Left lung (tissue), 8 donors: ENCODE data around the gene POLR2L. TPM values are rescaled to one million over a fixed set of nuclear protein-coding genes. Genes with fewer than 3 reads are reported as not detected.

Source experiments
- polyA plus RNA-seq, 6 donors: library from polyadenylated mRNA; unstranded; fragments of 120-200 nt; gene quantifications; one replicate each; pipeline ENCODE4 v1.2.1, GENCODE V29; 2013; ENCODE audit not compliant: insufficient read length in 6 of 6
- total RNA-seq, 2 donors: library from RNA; stranded (reverse); fragmentation: NEBNext Ultra II Directional; extraction: Animal tissue kit (Norgen Biotek cat#: 25700); gene quantifications; one replicate each; pipeline ENCODE4 v1.2.1, GENCODE V29; 2021
- donor health status: DM: no; HTN: yes; CAD: no.
- donor health status: DM: no; HTN: no; CAD: no.

Gene POLR2L
- total and polyA plus RNA-seq, 8 donors, result 65.2 to 227 (median 103) TPM

Other genes starting within 250 kb of the POLR2L start
- gene IRF7, start 226.6 kb downstream of the POLR2L start, total RNA-seq, result 10 to 100 TPM; 38.8 to 50.4 TPM
- 10 to 100 TPM in 5 of 6 donors, 1 to 10 TPM in 1; 9.8 to 14.7 (median 12.8) TPM for gene IRF7, start 226.6 kb downstream of the POLR2L start, polyA plus RNA-seq
- not detected for gene CDHR5, start 217.6 kb downstream of the POLR2L start, total RNA-seq
- gene CDHR5, start 217.6 kb downstream of the POLR2L start, polyA plus RNA-seq, result under 1 TPM; 0.46 to 0.77 (median 0.69) TPM
- not detected for gene SCT, start 215.3 kb downstream of the POLR2L start, total RNA-seq
- 1 to 10 TPM; 1.6 to 3.0 (median 2.5) TPM for gene SCT, start 215.3 kb downstream of the POLR2L start, polyA plus RNA-seq
- under 1 TPM; 0.29 to 0.52 TPM for gene DRD4, start 205.3 kb downstream of the POLR2L start, total RNA-seq
- gene DRD4, start 205.3 kb downstream of the POLR2L start, polyA plus RNA-seq, result 1 to 10 TPM in 2 of 6 donors, under 1 TPM in 4; 0.51 to 1.0 (median 0.82) TPM
- 10 to 100 TPM; 28.3 to 28.6 TPM for gene DEAF1, start 147.3 kb downstream of the POLR2L start, total RNA-seq
- gene DEAF1, start 147.3 kb downstream of the POLR2L start, polyA plus RNA-seq, result 10 to 100 TPM; 35.6 to 52.9 (median 41.0) TPM
- gene TMEM80, start 146.7 kb downstream of the POLR2L start, total RNA-seq, result 10 to 100 TPM; 23.6 to 25.2 TPM
- 10 to 100 TPM; 26.9 to 34.5 (median 31.9) TPM for gene TMEM80, start 146.7 kb downstream of the POLR2L start, polyA plus RNA-seq
- gene EPS8L2, start 136.3 kb downstream of the POLR2L start, total RNA-seq, result 100 to 1,000 TPM; 114 to 190 TPM
- 10 to 100 TPM; 52.5 to 92.2 (median 76.8) TPM for gene EPS8L2, start 136.3 kb downstream of the POLR2L start, polyA plus RNA-seq
- 100 to 1,000 TPM; 206 to 322 TPM for gene TALDO1, start 95.1 kb downstream of the POLR2L start, total RNA-seq
- gene TALDO1, start 95.1 kb downstream of the POLR2L start, polyA plus RNA-seq, result 100 to 1,000 TPM; 100 to 124 (median 115) TPM
- 10 to 100 TPM; 57.9 to 63.7 TPM for gene GATD1, start 65.0 kb downstream of the POLR2L start, total RNA-seq
- gene GATD1, start 65.0 kb downstream of the POLR2L start, polyA plus RNA-seq, result 10 to 100 TPM; 51.7 to 87.1 (median 67.1) TPM
- under 1 TPM in 1 of 2 donors, not detected in 1; 0.47 TPM for gene CEND1, start 52.4 kb downstream of the POLR2L start, total RNA-seq
- under 1 TPM; 0.11 to 0.42 (median 0.33) TPM for gene CEND1, start 52.4 kb downstream of the POLR2L start, polyA plus RNA-seq
- gene SLC25A22, start 44.2 kb downstream of the POLR2L start, total RNA-seq, result 10 to 100 TPM; 28.9 to 29.4 TPM
- gene SLC25A22, start 44.2 kb downstream of the POLR2L start, polyA plus RNA-seq, result 10 to 100 TPM; 12.5 to 23.9 (median 15.1) TPM
- gene PIDD1, start 37.3 kb downstream of the POLR2L start, total RNA-seq, result 10 to 100 TPM; 13.8 to 18.6 TPM
- 10 to 100 TPM in 5 of 6 donors, 1 to 10 TPM in 1; 9.7 to 13.7 (median 12.1) TPM for gene PIDD1, start 37.3 kb downstream of the POLR2L start, polyA plus RNA-seq
- 1,000 to 10,000 TPM; 1,620 to 1,802 TPM for gene RPLP2, start 32.6 kb downstream of the POLR2L start, total RNA-seq
- 1,000 to 10,000 TPM; 1,154 to 1,526 (median 1,296) TPM for gene RPLP2, start 32.6 kb downstream of the POLR2L start, polyA plus RNA-seq
- 100 to 1,000 TPM in 1 of 2 donors, 10 to 100 TPM in 1; 96.3 to 128 TPM for gene PNPLA2, start 23.6 kb downstream of the POLR2L start, total RNA-seq
- 10 to 100 TPM; 29.9 to 49.0 (median 39.8) TPM for gene PNPLA2, start 23.6 kb downstream of the POLR2L start, polyA plus RNA-seq
- gene CRACR2B, start 14.6 kb downstream of the POLR2L start, total RNA-seq, result 10 to 100 TPM; 22.6 to 32.1 TPM
- gene CRACR2B, start 14.6 kb downstream of the POLR2L start, polyA plus RNA-seq, result 10 to 100 TPM; 14.2 to 26.0 (median 19.9) TPM
- 100 to 1,000 TPM; 501 to 815 TPM for gene CD151, start 9.6 kb downstream of the POLR2L start, total RNA-seq
- gene CD151, start 9.6 kb downstream of the POLR2L start, polyA plus RNA-seq, result 100 to 1,000 TPM; 122 to 182 (median 145) TPM
- gene TSPAN4, start 323 bp upstream of the POLR2L start, total RNA-seq, result 100 to 1,000 TPM; 129 to 132 TPM
- gene TSPAN4, start 323 bp upstream of the POLR2L start, polyA plus RNA-seq, result 10 to 100 TPM; 46.9 to 75.3 (median 73.2) TPM
- 10 to 100 TPM; 92.7 to 94.2 TPM for gene CHID1, start 68.3 kb upstream of the POLR2L start, total RNA-seq
- gene CHID1, start 68.3 kb upstream of the POLR2L start, polyA plus RNA-seq, result 10 to 100 TPM; 81.4 to 95.7 (median 93.7) TPM
- 10 to 100 TPM; 97.1 to 98.4 TPM for gene AP2A2, start 83.3 kb upstream of the POLR2L start, total RNA-seq
- gene AP2A2, start 83.3 kb upstream of the POLR2L start, polyA plus RNA-seq, result 10 to 100 TPM; 77.0 to 91.2 (median 81.4) TPM
- not detected for gene MUC6, start 194.2 kb upstream of the POLR2L start, total RNA-seq
- 1 to 10 TPM in 1 of 6 donors, under 1 TPM in 5; 0.34 to 1.0 (median 0.56) TPM for gene MUC6, start 194.2 kb upstream of the POLR2L start, polyA plus RNA-seq
- not detected for gene MUC2, start 232.3 kb upstream of the POLR2L start, total RNA-seq
- gene MUC2, start 232.3 kb upstream of the POLR2L start, polyA plus RNA-seq, result under 1 TPM in 5 of 6 donors, not detected in 1; 0.02 to 0.03 (median 0.03) TPM